ENCODE results near the gene PTP4A2. TPM values are rescaled to one million over a fixed set of nuclear protein-coding genes. Genes with fewer than 3 reads are reported as not detected.

The PTP4A2 gene
- total RNA-seq, 1 donor from 2014 or later: 252 TPM

DNA sequence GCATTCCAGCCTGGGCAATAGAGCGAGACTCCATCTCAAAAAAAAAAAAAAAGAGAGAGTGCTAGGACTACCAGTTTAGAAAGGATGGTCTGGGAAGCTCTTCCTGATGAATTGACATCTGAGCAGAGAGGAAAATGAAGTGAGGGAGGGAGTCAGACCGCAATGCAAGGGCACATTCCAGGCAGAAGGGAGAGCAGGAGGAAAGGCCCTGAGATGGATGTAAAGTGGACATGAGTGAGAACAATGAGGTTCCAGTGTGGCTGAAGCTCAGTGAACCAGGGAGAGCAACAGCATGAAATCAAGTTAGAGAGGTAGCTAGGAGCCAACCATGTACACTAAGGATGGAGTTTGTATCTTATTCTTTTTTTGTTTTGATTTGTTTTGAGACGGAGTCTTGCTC lies 66.5 kb downstream of the PTP4A2 start:
- intact Hi-C loops (cut with micrococcal nuclease): no loop called here
- no peak for DNase-seq
- ATAC-seq: no peak

- DNase-seq: no peak
- no peak for ATAC-seq
- intact Hi-C loops (cut with micrococcal nuclease): no loop called here
Observed at GRCh38 chr1:31870086-31870736, 68.0 kb downstream of the PTP4A2 start.

DNA sequence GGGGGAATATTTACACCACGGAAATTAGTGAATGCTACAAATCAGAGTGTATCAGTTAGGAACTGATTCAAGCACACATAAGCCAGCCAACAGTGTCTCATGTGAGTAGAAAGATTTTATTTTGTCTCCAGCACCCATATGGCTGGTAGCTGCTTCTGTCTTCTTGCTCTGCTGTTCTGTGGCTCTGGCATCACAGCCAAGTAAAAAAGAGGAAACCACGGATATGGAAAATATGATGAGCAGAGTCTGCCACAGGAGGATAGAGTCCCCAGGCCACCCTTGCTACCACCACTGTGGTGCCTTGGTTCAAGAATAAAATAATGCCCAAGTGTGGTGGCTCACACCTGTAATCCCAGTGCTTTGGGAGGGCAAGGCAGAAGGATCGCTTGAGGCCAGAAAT lies 68.7 kb downstream of the PTP4A2 start:
- DNase-seq: no peak
- intact Hi-C loops (cut with micrococcal nuclease): no loop called here
- ATAC-seq: no peak

GRCh38 chr1:31868862-31869261 lies 69.3 kb downstream of the PTP4A2 start:
- ATAC-seq: no peak
- DNase-seq: no peak
- intact Hi-C loops (cut with micrococcal nuclease): no loop called here

DNA sequence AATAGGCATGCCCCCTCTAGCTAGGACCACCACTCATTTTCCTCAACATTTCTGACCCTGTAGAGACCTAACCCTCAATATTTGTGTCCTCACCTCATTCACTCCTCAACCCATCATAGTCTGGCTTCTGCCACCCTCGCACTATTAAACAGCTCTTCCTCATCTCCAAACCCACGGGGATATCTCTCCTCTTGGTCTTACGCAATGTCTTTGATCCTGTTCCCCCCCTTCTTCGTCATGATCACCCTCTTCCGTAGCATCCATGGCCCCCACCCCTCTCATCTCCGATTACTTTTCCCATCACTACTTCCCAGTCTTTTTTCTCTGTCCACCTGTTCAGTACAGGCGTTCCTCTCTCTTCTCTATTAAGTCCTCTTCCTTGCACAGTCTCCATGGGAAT lies 70.6 kb downstream of the PTP4A2 start:
- ATAC-seq: no peak
- intact Hi-C loops (cut with micrococcal nuclease): no loop called here
- no peak for DNase-seq

GRCh38 chr1:31866450-31867032 lies 71.6 kb downstream of the PTP4A2 start:
- intact Hi-C loops (cut with micrococcal nuclease): no loop called here
- no peak for DNase-seq

GRCh38 chr1:31865728-31866449 lies 72.3 kb downstream of the PTP4A2 start:
- intact Hi-C loops (cut with micrococcal nuclease): no loop called here
- DNase-seq: no peak
- no peak for ATAC-seq

More at GRCh38 chr1:31866450-31867032, 71.6 kb downstream of the PTP4A2 start:
- no peak for ATAC-seq

GRCh38 chr1:31862071-31862470 lies 76.1 kb downstream of the PTP4A2 start:
- ATAC-seq: no peak
- intact Hi-C loops (cut with micrococcal nuclease): no loop called here
- no peak for DNase-seq

DNA sequence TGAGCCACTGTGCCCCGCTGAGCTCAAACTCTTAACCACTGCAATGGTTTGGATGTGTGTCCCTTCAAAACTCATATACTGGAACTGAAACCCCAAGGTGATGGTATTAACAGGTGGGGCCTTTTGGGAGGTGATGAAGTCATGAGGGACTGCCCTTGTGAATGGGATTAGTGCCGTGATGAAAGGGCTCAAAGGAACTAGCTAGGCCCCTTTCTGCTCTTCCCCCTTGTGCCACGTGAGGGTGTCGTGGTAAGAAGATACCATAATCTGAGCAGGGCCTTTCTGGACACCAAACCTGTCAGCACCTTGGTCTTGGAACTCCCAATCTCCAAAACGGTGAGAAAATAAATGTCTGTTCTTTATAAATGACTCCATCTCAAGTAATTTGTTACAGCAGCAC lies 76.8 kb downstream of the PTP4A2 start:
- DNase-seq (no peak), ATAC-seq (no peak)
- intact Hi-C loops (cut with micrococcal nuclease): no loop called here

GRCh38 chr1:31860581-31860980 lies 77.6 kb downstream of the PTP4A2 start:
- intact Hi-C loops (cut with micrococcal nuclease): no loop called here
- DNase-seq: no peak
- no peak for ATAC-seq

DNA sequence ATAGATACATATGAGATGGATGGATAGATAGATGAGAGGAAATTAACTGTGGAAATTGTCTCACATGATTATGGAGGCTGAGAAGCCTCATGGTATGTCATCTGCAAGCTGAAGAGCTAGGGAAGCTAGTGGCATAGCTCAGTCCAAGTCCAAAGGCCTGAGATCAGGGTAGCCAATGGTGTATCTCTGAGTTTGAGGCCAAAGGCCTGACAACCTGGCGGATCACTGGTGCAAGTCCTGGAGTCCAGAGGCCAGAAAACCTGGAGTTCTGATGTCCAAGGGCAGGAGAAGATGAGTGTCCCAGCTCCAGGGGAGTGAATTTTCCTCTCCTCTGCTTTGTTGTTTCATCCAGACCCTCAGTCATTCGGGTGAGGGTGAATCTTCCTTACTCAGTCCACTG lies 78.4 kb downstream of the PTP4A2 start:
- no peak for DNase-seq
- intact Hi-C loops (cut with micrococcal nuclease): no loop called here
- no peak for ATAC-seq

DNA sequence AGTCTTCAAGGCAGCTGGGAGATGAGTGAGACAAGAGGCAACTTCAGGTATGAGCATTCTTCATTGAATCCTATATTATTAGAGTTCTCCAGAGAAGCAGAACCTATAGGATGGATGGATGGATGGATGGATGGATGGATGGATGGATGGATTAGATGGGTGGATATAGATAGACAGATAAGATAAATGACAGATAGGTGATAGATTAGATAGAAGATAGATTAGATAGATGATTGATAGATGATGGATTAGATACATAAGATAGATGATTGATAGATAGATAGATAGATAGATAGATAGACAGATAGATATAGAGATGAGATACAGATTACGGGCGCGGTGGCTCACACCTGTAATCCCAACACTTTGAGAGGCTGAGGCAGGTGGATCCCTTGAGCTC lies 79.1 kb downstream of the PTP4A2 start:
- intact Hi-C loops (cut with micrococcal nuclease): no loop called here
- no peak for ATAC-seq
- DNase-seq: no peak

- no peak for ATAC-seq
- DNase-seq: no peak
- intact Hi-C loops (cut with micrococcal nuclease): no loop called here
Observed at GRCh38 chr1:31857863-31858262, 80.3 kb downstream of the PTP4A2 start.

Other genes starting within 250 kb of the PTP4A2 start
- 16.1 TPM for gene COL16A1, start 234.4 kb downstream of the PTP4A2 start, total RNA-seq
- gene ADGRB2, start 174.0 kb downstream of the PTP4A2 start, total RNA-seq: 10.0 TPM
- gene SPOCD1, start 122.3 kb downstream of the PTP4A2 start, total RNA-seq: not detected
- 61.7 TPM for gene KHDRBS1, start 75.5 kb upstream of the PTP4A2 start, total RNA-seq
- 5.6 TPM for gene TMEM39B, start 134.6 kb upstream of the PTP4A2 start, total RNA-seq
- 78.6 TPM for gene KPNA6, start 169.7 kb upstream of the PTP4A2 start, total RNA-seq
- gene TXLNA, start 241.3 kb upstream of the PTP4A2 start, total RNA-seq: 16.5 TPM

Measured in left ventricle myocardium superior (tissue), 1 donor.